GM12875 (cell line): ENCODE measurements around the gene NFIA.

Experiments
- H3K4me3 ChIP-seq: one replicate; pipeline ENCODE4 v1.5.1; 2011; ENCODE audit warnings: low read depth, low read length, control low read depth
- CTCF ChIP-seq: IDR thresholded peaks from 2 replicates; pipeline ENCODE4 v1.5.1; 2011; ENCODE audit warnings: low read depth, mild to moderate bottlenecking, control low read depth, inconsistent platforms, low read length, moderate library complexity, borderline replicate concordance; ENCODE audit not compliant: insufficient read depth

NFIA gene

GRCh38 chr1:61157468-61157987, 75.2 kb downstream of the NFIA start:
- TF ChIP-seq CTCF: no peak
- no peak overlapping the region for H3K4me3 ChIP-seq

- TF ChIP-seq CTCF: no peak
- H3K4me3 ChIP-seq: no peak overlapping the region
These were observed 76.2 kb downstream of the NFIA start for GRCh38 chr1:61158591-61158990.

- TF ChIP-seq CTCF: no peak
- H3K4me3 ChIP-seq: no peak overlapping the region
These were observed 78.2 kb downstream of the NFIA start for GRCh38 chr1:61160526-61160925.

- H3K4me3 ChIP-seq: no peak overlapping the region
These were observed 80.3 kb downstream of the NFIA start for GRCh38 chr1:61162520-61163258.

GRCh38 chr1:61163355-61163754, 81.0 kb downstream of the NFIA start:
- TF ChIP-seq CTCF: no peak
- no peak overlapping the region for H3K4me3 ChIP-seq

More at GRCh38 chr1:61162520-61163258, 80.3 kb downstream of the NFIA start:
- no peak for TF ChIP-seq CTCF

GRCh38 chr1:61165402-61165801, 83.0 kb downstream of the NFIA start:
- H3K4me3 ChIP-seq: no peak overlapping the region

More at GRCh38 chr1:61165402-61165801, 83.0 kb downstream of the NFIA start:
- TF ChIP-seq CTCF: no peak
